ENCODE measurements around the gene NOD2. TPM values are rescaled to one million over a fixed set of nuclear protein-coding genes. Genes with fewer than 3 reads are reported as not detected.

The NOD2 gene
- total RNA-seq, 4 donors from 2014 or later, result 1.7 to 4.1 TPM; not detected in 2

- H3K4me1 ChIP-seq, result no peaks in the 10 kb centered on the region
- H3K27ac ChIP-seq, result peak overlapping the region in 3 of 4 donors; percentile 9 to 60 (median 43)
- H3K9me3 ChIP-seq, result peaks cover 0 to 10% (median 4%) of the 10 kb centered on the region in 4 donors
- no peak overlapping the region for H3K4me3 ChIP-seq
- TF ChIP-seq, protein P1, sequence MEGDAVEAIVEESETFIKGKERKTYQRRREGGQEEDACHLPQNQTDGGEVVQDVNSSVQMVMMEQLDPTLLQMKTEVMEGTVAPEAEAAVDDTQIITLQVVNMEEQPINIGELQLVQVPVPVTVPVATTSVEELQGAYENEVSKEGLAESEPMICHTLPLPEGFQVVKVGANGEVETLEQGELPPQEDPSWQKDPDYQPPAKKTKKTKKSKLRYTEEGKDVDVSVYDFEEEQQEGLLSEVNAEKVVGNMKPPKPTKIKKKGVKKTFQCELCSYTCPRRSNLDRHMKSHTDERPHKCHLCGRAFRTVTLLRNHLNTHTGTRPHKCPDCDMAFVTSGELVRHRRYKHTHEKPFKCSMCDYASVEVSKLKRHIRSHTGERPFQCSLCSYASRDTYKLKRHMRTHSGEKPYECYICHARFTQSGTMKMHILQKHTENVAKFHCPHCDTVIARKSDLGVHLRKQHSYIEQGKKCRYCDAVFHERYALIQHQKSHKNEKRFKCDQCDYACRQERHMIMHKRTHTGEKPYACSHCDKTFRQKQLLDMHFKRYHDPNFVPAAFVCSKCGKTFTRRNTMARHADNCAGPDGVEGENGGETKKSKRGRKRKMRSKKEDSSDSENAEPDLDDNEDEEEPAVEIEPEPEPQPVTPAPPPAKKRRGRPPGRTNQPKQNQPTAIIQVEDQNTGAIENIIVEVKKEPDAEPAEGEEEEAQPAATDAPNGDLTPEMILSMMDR (IDR thresholded peaks at IDR 0.05), result no peak
- no peak for TF ChIP-seq POLR2A (IDR thresholded peaks at IDR 0.05)
- no peaks in the 10 kb centered on the region for H3K27me3 ChIP-seq
- H3K36me3 ChIP-seq, result no peaks in the 10 kb centered on the region
- DNase-seq, result peak in 1 of 3 donors; percentile 34
Measured at GRCh38 chr16:50667497-50668367, 25.7 kb upstream of the NOD2 start.

- peak in 1 of 3 donors; percentile 24 for DNase-seq
- no peaks in the 10 kb centered on the region for H3K27me3 ChIP-seq
- no peak overlapping the region for H3K4me3 ChIP-seq
- peaks cover 0 to 2% (median 0%) of the 10 kb centered on the region in 3 donors for H3K36me3 ChIP-seq
- H3K9me3 ChIP-seq, result peaks cover 0 to 17% (median 8%) of the 10 kb centered on the region in 4 donors
- H3K27ac ChIP-seq, result no peak overlapping the region
- TF ChIP-seq, protein P1 (IDR thresholded peaks at IDR 0.05), result no peak
- no peak for TF ChIP-seq POLR2A (IDR thresholded peaks at IDR 0.05)
- H3K4me1 ChIP-seq, result no peaks in the 10 kb centered on the region
Measured at GRCh38 chr16:50668368-50669008, 24.9 kb upstream of the NOD2 start.

DNA sequence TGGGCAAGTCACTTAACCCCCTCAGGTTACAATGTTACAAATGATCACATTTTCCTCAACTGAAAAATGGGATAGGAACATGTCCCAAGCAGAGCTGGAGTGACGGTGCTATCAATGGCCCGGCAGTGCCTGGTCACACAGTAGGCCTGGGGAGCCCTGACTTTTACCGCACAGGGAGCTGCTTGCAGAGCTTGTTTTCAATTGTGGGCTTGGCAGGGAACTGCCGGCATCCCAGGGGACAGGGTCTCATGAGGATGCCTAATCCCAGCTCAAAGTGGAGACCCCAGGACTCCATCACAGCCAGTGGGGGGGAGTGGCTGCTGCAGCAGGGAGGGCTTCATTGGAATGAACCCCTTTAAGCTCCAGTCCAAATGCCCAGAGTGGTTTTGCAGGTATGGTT lies 23.7 kb upstream of the NOD2 start:
- Histone ChIP-seq H3K36me3 (peaks cover 0 to 8% (median 0%) of the 10 kb centered on the region in 3 donors), H3K4me3 (no peak overlapping the region), H3K4me1 (no peaks in the 10 kb centered on the region), H3K27me3 (no peaks in the 10 kb centered on the region), H3K9me3 (peaks cover 0 to 25% (median 9%) of the 10 kb centered on the region in 4 donors), H3K27ac (no peak overlapping the region)
- TF ChIP-seq, protein P1 (IDR thresholded peaks at IDR 0.05), result no peak
- TF ChIP-seq POLR2A (IDR thresholded peaks at IDR 0.05), result no peak
- DNase-seq, result no peak

GRCh38 chr16:50670476-50670875 lies 22.9 kb upstream of the NOD2 start:
- Histone ChIP-seq H3K36me3 (peaks cover 0 to 12% (median 0%) of the 10 kb centered on the region in 3 donors), H3K9me3 (peaks cover 0 to 25% (median 9%) of the 10 kb centered on the region in 4 donors), H3K27me3 (no peaks in the 10 kb centered on the region), H3K27ac (no peak overlapping the region), H3K4me3 (no peak overlapping the region), H3K4me1 (no peaks in the 10 kb centered on the region)
- TF ChIP-seq, protein P1 (IDR thresholded peaks at IDR 0.05), result no peak
- no peak for TF ChIP-seq POLR2A (IDR thresholded peaks at IDR 0.05)
- DNase-seq, result no peak

- DNase-seq, result no peak
- peaks cover 0 to 25% (median 9%) of the 10 kb centered on the region in 4 donors for H3K9me3 ChIP-seq
Measured at GRCh38 chr16:50671644-50672260, 21.7 kb upstream of the NOD2 start.

More at GRCh38 chr16:50671644-50672260, 21.7 kb upstream of the NOD2 start:
- TF ChIP-seq, protein P1 (IDR thresholded peaks at IDR 0.05), result peak in 4 of 6 experiments; percentile 33 to 50 (median 46)
- no peak for TF ChIP-seq POLR2A (IDR thresholded peaks at IDR 0.05)
- Histone ChIP-seq H3K4me3 (no peak overlapping the region), H3K27ac (no peak overlapping the region), H3K27me3 (no peaks in the 10 kb centered on the region), H3K4me1 (no peaks in the 10 kb centered on the region), H3K36me3 (peaks cover 0 to 12% (median 0%) of the 10 kb centered on the region in 3 donors)
